GM23248 (cell line): ENCODE results near the gene CDK10. TPM values are rescaled to one million over a fixed set of nuclear protein-coding genes. Genes with fewer than 3 reads are reported as not detected.

Experiments used
- DNase-seq: peaks from one replicate; pipeline ENCODE4 v3.0.0-alpha.2; 2015
- H2AFZ ChIP-seq: fragments of 200-600 bp; sonication (generic); 2 replicates; pipeline ENCODE4 v1.6.1; 2016; ENCODE audit warnings: antibody characterized with exemption
- H3F3A ChIP-seq: fragments of 200-600 bp; sonication (generic); 2 replicates; pipeline ENCODE4 v1.6.1; 2016; ENCODE audit warnings: mild to moderate bottlenecking, antibody characterized with exemption, mixed run types; ENCODE audit not compliant: insufficient read depth
- H3K27ac ChIP-seq: fragments of 200-600 bp; sonication (generic); 2 replicates; pipeline ENCODE4 v1.5.1; 2016; ENCODE audit warnings: mild to moderate bottlenecking
- H3K27me3 ChIP-seq: fragments of 200-600 bp; sonication (generic); replicated peaks from 2 replicates; pipeline ENCODE4 v1.6.1; 2016; ENCODE audit warnings: mild to moderate bottlenecking; ENCODE audit not compliant: insufficient read depth
- H3K36me3 ChIP-seq: fragments of 200-600 bp; sonication (generic); 2 replicates; pipeline ENCODE4 v1.6.1; 2016; ENCODE audit warnings: low read depth, mild to moderate bottlenecking
- H3K4me1 ChIP-seq: fragments of 200-600 bp; sonication (generic); 2 replicates; pipeline ENCODE4 v1.6.1; 2016; ENCODE audit warnings: mild to moderate bottlenecking; ENCODE audit not compliant: insufficient read depth
- H3K4me2 ChIP-seq: fragments of 200-600 bp; sonication (generic); one replicate; pipeline ENCODE4 v1.6.1; 2016; ENCODE audit warnings: mild to moderate bottlenecking; ENCODE audit not compliant: unreplicated experiment
- H3K4me3 ChIP-seq: fragments of 200-600 bp; sonication (generic); 2 replicates; pipeline ENCODE4 v1.5.1; 2016; ENCODE audit warnings: mild to moderate bottlenecking
- H3K79me2 ChIP-seq: fragments of 200-600 bp; sonication (generic); 2 replicates; pipeline ENCODE4 v1.6.1; 2016; ENCODE audit warnings: mild to moderate bottlenecking; ENCODE audit not compliant: insufficient read depth
- H3K9ac ChIP-seq: fragments of 200-600 bp; sonication (generic); 2 replicates; pipeline ENCODE4 v1.6.1; 2016; ENCODE audit warnings: mild to moderate bottlenecking
- H3K9me2 ChIP-seq: fragments of 200-600 bp; sonication (generic); 2 replicates; pipeline ENCODE4 v1.6.1; 2016; ENCODE audit warnings: mixed run types, mild to moderate bottlenecking, moderate library complexity; ENCODE audit not compliant: insufficient read depth
- H3K9me3 ChIP-seq: fragments of 200-600 bp; sonication (generic); one replicate; pipeline ENCODE4 v1.6.1; 2017; ENCODE audit warnings: low read depth
- H4K20me1 ChIP-seq: fragments of 200-600 bp; sonication (generic); 2 replicates; pipeline ENCODE4 v1.6.0; 2016; ENCODE audit not compliant: insufficient read depth
- EZH2 ChIP-seq: fragments of 200-600 bp; sonication (generic); IDR thresholded peaks from 2 replicates; pipeline ENCODE4 v1.6.1; 2018; ENCODE audit warnings: antibody characterized with exemption, mild to moderate bottlenecking; ENCODE audit not compliant: insufficient read depth, poor library complexity, severe bottlenecking
- EZH2phosphoT487 ChIP-seq: fragments of 200-600 bp; sonication (generic); IDR thresholded peaks from 2 replicates; pipeline ENCODE4 v1.6.1; 2018; ENCODE audit warnings: antibody characterized with exemption, moderate library complexity, mild to moderate bottlenecking, low read depth; ENCODE audit not compliant: insufficient read depth
- WGBS, 2 experiments: methylation state at CpG; one replicate each; pipeline ENCODE4 v1.1.6; 2015 to 2017; ENCODE audit warnings: low lambda C conversion rate in 2 of 2, low coverage in 1 of 2; ENCODE audit errors: missing lambda C conversion rate in 2 of 2; 5-methylcytosine and 5-hydroxymethylcytosine counted together
- in situ Hi-C: fragments of 300-500 bp; cut with MboI; formaldehyde crosslinking; loops from 2 replicates; pipeline ENCODE4 v1.15.0; 2020
- polyA plus RNA-seq: library from polyadenylated mRNA; unstranded; fragments of >200 nt; fragmentation: Nextera tagmentation; extraction: Ambion mirVana; gene quantifications from 2 replicates; pipeline ENCODE4 v1.2.1, GENCODE V29; 2016
- total RNA-seq: library from RNA; depleted of rRNA; stranded (reverse); fragments of >200 nt; shearing (Covaris generic); gene quantifications from 2 replicates; pipeline ENCODE4 v1.2.3, GENCODE V29; 2014

Gene CDK10
- total and polyA plus RNA-seq, 2 experiments from 2014 or later: 49.6 to 51.9 TPM

- no peak for DNase-seq
- no peak overlapping the region for H3K9ac ChIP-seq
Measured at GRCh38 chr16:89646270-89646669, 40.2 kb upstream of the CDK10 start.

GRCh38 chr16:89646906-89647305, 39.6 kb upstream of the CDK10 start:
- Histone ChIP-seq H3K27me3 (no peaks in the 10 kb centered on the region), H3K36me3 (peaks cover 5% of the 10 kb centered on the region; the same call in 1 of the 2 replicates), H3F3A (no peaks in the 10 kb centered on the region), H3K9ac (no peak overlapping the region), H3K79me2 (peaks cover 11% of the 10 kb centered on the region), H3K4me2 (no peak overlapping the region), H2AFZ (no peak overlapping the region), H3K9me2 (no peaks in the 10 kb centered on the region), H3K27ac (no peak overlapping the region), H3K9me3 (no peaks in the 10 kb centered on the region), H3K4me3 (no peak overlapping the region), H3K4me1 (no peaks in the 10 kb centered on the region), H4K20me1 (no peaks in the 10 kb centered on the region)
- 94 to 97% methylated on average over 10 to 12 of the region's 12 CpGs for WGBS, 2 experiments
- no peak for DNase-seq
- in situ Hi-C loops: no loop called here
- TF ChIP-seq EZH2phosphoT487 (no peak), EZH2 (no peak)

More at GRCh38 chr16:89646270-89646669, 40.2 kb upstream of the CDK10 start:
- Histone ChIP-seq H3K27ac (no peak overlapping the region), H2AFZ (no peak overlapping the region), H3F3A (no peaks in the 10 kb centered on the region), H3K27me3 (no peaks in the 10 kb centered on the region), H3K4me2 (no peak overlapping the region), H3K36me3 (peaks cover 5% of the 10 kb centered on the region; the same call in 1 of the 2 replicates), H4K20me1 (no peaks in the 10 kb centered on the region), H3K79me2 (peaks cover 6% of the 10 kb centered on the region; the same call in 1 of the 2 replicates), H3K9me2 (no peaks in the 10 kb centered on the region), H3K4me1 (no peaks in the 10 kb centered on the region), H3K9me3 (no peaks in the 10 kb centered on the region), H3K4me3 (no peak overlapping the region)
- no peak for TF ChIP-seq EZH2phosphoT487
- no peak for TF ChIP-seq EZH2
- in situ Hi-C loops: no loop called here
- 92 to 98% methylated on average over 21 to 22 of the region's 22 CpGs for WGBS, 2 experiments

- H3K27ac ChIP-seq: no peak overlapping the region
- no peak overlapping the region for H3K9ac ChIP-seq
- no peaks in the 10 kb centered on the region for H3K27me3 ChIP-seq
- H3F3A ChIP-seq: no peaks in the 10 kb centered on the region
- no peak overlapping the region for H3K4me3 ChIP-seq
- DNase-seq: no peak
- H3K4me2 ChIP-seq: no peak overlapping the region
- 92 to 95% methylated on average over 14 to 15 of the region's 15 CpGs for WGBS, 2 experiments
- H2AFZ ChIP-seq: no peak overlapping the region
- H3K4me1 ChIP-seq: no peaks in the 10 kb centered on the region
- in situ Hi-C loops: no loop called here
- no peaks in the 10 kb centered on the region for H4K20me1 ChIP-seq
- TF ChIP-seq EZH2phosphoT487: no peak
- H3K9me2 ChIP-seq: no peaks in the 10 kb centered on the region
- H3K9me3 ChIP-seq: no peaks in the 10 kb centered on the region
- peaks cover 5% of the 10 kb centered on the region; the same call in 1 of the 2 replicates for H3K36me3 ChIP-seq
- H3K79me2 ChIP-seq: peaks cover 55% of the 10 kb centered on the region
Measured at GRCh38 chr16:89651584-89651983, 34.9 kb upstream of the CDK10 start.

- in situ Hi-C loops: no loop called here
- no peaks in the 10 kb centered on the region for H3K9me2 ChIP-seq
- H2AFZ ChIP-seq: no peak overlapping the region
- H3K79me2 ChIP-seq: peaks cover 72% of the 10 kb centered on the region
- no peaks in the 10 kb centered on the region for H3K27me3 ChIP-seq
- WGBS, 2 experiments: 82 to 85% methylated on average over 10 of the region's 10 CpGs
- peaks cover 3% of the 10 kb centered on the region for H3K4me1 ChIP-seq
- H4K20me1 ChIP-seq: no peaks in the 10 kb centered on the region
- no peak overlapping the region for H3K4me2 ChIP-seq
- no peak for DNase-seq
- TF ChIP-seq EZH2phosphoT487 (no peak), EZH2 (no peak)
- H3K36me3 ChIP-seq: no peaks in the 10 kb centered on the region
- no peaks in the 10 kb centered on the region for H3F3A ChIP-seq
- no peak overlapping the region for H3K27ac ChIP-seq
- no peaks in the 10 kb centered on the region for H3K9me3 ChIP-seq
- H3K9ac ChIP-seq: no peak overlapping the region
- no peak overlapping the region for H3K4me3 ChIP-seq
Measured at GRCh38 chr16:89653656-89654295, 32.7 kb upstream of the CDK10 start.
